K562 (cell line): Measurements from ENCODE around the gene TFDP1. TPM values are rescaled to one million over a fixed set of nuclear protein-coding genes. Genes with fewer than 3 reads are reported as not detected.

Source experiments
- ATAC-seq: fragments of 200-7000 bp; cut with Tn5 transposase; 3 replicates; pipeline ENCODE4 v1.9.1; 2020; ENCODE audit warnings: moderate library complexity
- BruUV-seq: library from RNA; stranded (reverse); fragments of 400-500 nt; replicated peaks from 2 replicates; lab custom pipeline; 2021; lab: Mats Ljungman, UMichigan
- CTCF ChIA-PET: fragments of 300-600 bp; formaldehyde crosslinking; extraction: SDS; loops from one replicate; lab custom pipeline; 2021; ENCODE audit warnings: low intra/inter-chr PET ratio; lab: Yijun Ruan, JAX
- POLR2A ChIA-PET: fragments of 300-600, 350-650 bp; sonication (Branson Sonifier 250); formaldehyde crosslinking; extraction: SDS; loops from one replicate; lab custom pipeline; 2021; ENCODE audit warnings: antibody characterized with exemption, inconsistent platforms; lab: Yijun Ruan, JAX
- DNase-seq, 4 experiments: peaks; one replicate each; pipeline versions ENCODE4 v3.0.0 to v3.0.0-alpha.2; 2011 to 2018; ENCODE audit warnings: low spot score in 3 of 4, mixed read lengths in 3 of 4; ENCODE audit errors: extremely low read depth in 1 of 4
- FAIRE-seq: peaks from 2 replicates; lab custom pipeline; 2011; peaks lifted over from hg19 to GRCh38; lab: Jason Lieb, UNC
- H2AFZ ChIP-seq: 2 replicates; pipeline ENCODE4 v1.6.0; 2011; ENCODE audit warnings: low read depth, low read length, control low read depth, inconsistent platforms
- H3K27ac ChIP-seq: fragments of 200-600 bp; 3 replicates; pipeline ENCODE4 v1.8.0; 2011; ENCODE audit warnings: low read depth, mild to moderate bottlenecking, control low read depth, inconsistent platforms, low read length, moderate library complexity, mixed read lengths; ENCODE audit errors: extremely low read depth
- H3K27me3 ChIP-seq, 2 experiments: fragments of 300-600 bp in 1 of 2; 2 replicates in 1 of 2; 3 replicates in 1 of 2; pipeline versions ENCODE4 v1.6.0 to v1.8.0; 2011; ENCODE audit warnings: inconsistent platforms in 2 of 2, low read length in 2 of 2, mild to moderate bottlenecking in 1 of 2, mixed read lengths in 1 of 2, moderate library complexity in 1 of 2; ENCODE audit not compliant: control insufficient read depth in 2 of 2, insufficient read depth in 2 of 2
- H3K36me3 ChIP-seq: fragments of 300-600 bp; 3 replicates; pipeline ENCODE4 v1.8.0; 2011; ENCODE audit warnings: mild to moderate bottlenecking, low read length, inconsistent platforms; ENCODE audit not compliant: control insufficient read depth, insufficient read depth
- H3K4me1 ChIP-seq, 2 experiments: fragments of 200-600 bp in 1 of 2; replicated peaks in 1 of 2; 2 replicates in 1 of 2; 3 replicates in 1 of 2; pipeline versions ENCODE4 v1.5.1 to v1.8.0; 2011; ENCODE audit warnings: inconsistent platforms in 2 of 2, low read length in 2 of 2, mild to moderate bottlenecking in 1 of 2, mixed read lengths in 1 of 2, moderate library complexity in 1 of 2; ENCODE audit not compliant: control insufficient read depth in 2 of 2, insufficient read depth in 2 of 2
- H3K4me2 ChIP-seq: 2 replicates; pipeline ENCODE4 v1.6.1; 2011; ENCODE audit warnings: low read length, control low read depth, inconsistent platforms, mixed read lengths; ENCODE audit not compliant: insufficient read depth
- H3K4me3 ChIP-seq: fragments of 200-600 bp; sonication (generic), shearing (Covaris generic); 2 replicates; pipeline ENCODE4 v1.5.1; 2016; ENCODE audit warnings: control low read depth, inconsistent platforms
- H3K79me2 ChIP-seq: fragments of 200-600 bp; 3 replicates; pipeline ENCODE4 v1.8.0; 2011; ENCODE audit warnings: low read length, inconsistent platforms; ENCODE audit not compliant: control insufficient read depth, insufficient read depth
- H3K9ac ChIP-seq, 2 experiments: 2 replicates each; pipeline versions ENCODE4 v1.6.0 to v1.6.1; 2011; ENCODE audit warnings: low read depth in 2 of 2, low read length in 2 of 2, control low read depth in 1 of 2, inconsistent platforms in 1 of 2, mild to moderate bottlenecking in 1 of 2, mixed read lengths in 1 of 2; ENCODE audit not compliant: insufficient read depth in 1 of 2
- H3K9me1 ChIP-seq: one replicate; pipeline ENCODE4 v1.6.0; 2011; ENCODE audit warnings: inconsistent platforms, mild to moderate bottlenecking, low read length, moderate library complexity; ENCODE audit not compliant: control insufficient read depth, insufficient read depth
- H3K9me3 ChIP-seq: replicated peaks from 2 replicates; pipeline ENCODE4 v1.5.1; 2011; ENCODE audit warnings: low read depth, low read length, inconsistent platforms; ENCODE audit not compliant: control insufficient read depth, insufficient read depth
- H4K20me1 ChIP-seq: replicated peaks from 2 replicates; pipeline ENCODE4 v1.6.1; 2011; ENCODE audit warnings: low read length, inconsistent platforms, mixed read lengths; ENCODE audit not compliant: control insufficient read depth, insufficient read depth
- ATF1 ChIP-seq, 2 experiments: fragments of 450-650 bp in 1 of 2; IDR thresholded peaks; 2 replicates each; pipeline ENCODE4 v1.6.1; 2016; ENCODE audit warnings: missing compliant biosample characterization in 1 of 2, missing genetic modification characterization in 1 of 2
- CBX3 ChIP-seq, 2 experiments: IDR thresholded peaks; 1 replicate in 1 of 2; 2 replicates in 1 of 2; pipeline ENCODE4 v1.6.1; 2012; ENCODE audit warnings: inconsistent platforms in 2 of 2, low read length in 2 of 2, borderline replicate concordance in 1 of 2, control low read depth in 1 of 2
- EZH2 ChIP-seq: IDR thresholded peaks from 2 replicates; pipeline ENCODE4 v1.6.1; 2012; ENCODE audit warnings: low read depth, mild to moderate bottlenecking, inconsistent platforms, low read length, borderline replicate concordance
- GTF2B ChIP-seq: IDR thresholded peaks from 2 replicates; pipeline ENCODE4 v1.6.1; 2011; ENCODE audit not compliant: insufficient read length; ENCODE audit errors: extremely low read depth
- HNRNPL ChIP-seq: fragments of 200-400 bp; formaldehyde crosslinking; IDR thresholded peaks from 2 replicates; pipeline ENCODE4 v1.6.1; 2017; ENCODE audit warnings: low read depth, mild to moderate bottlenecking, low read length
- NFXL1 ChIP-seq: fragments of 450-650 bp; formaldehyde crosslinking; IDR thresholded peaks from 2 replicates; pipeline ENCODE4 v1.4.0; 2021; ENCODE audit warnings: mild to moderate bottlenecking
- RBM34 ChIP-seq: fragments of 200-400 bp; formaldehyde crosslinking; IDR thresholded peaks from 2 replicates; pipeline ENCODE4 v1.6.1; 2018; ENCODE audit warnings: low read length, borderline replicate concordance; ENCODE audit not compliant: insufficient read depth
- RCOR1 ChIP-seq, 2 experiments: IDR thresholded peaks; 2 replicates each; pipeline ENCODE4 v1.6.1; 2012; ENCODE audit warnings: low read depth in 2 of 2, low read length in 2 of 2, borderline replicate concordance in 1 of 2, improper control_type of control experiment in 1 of 2
- ZNF263 ChIP-seq: sonication (generic); formaldehyde crosslinking; IDR thresholded peaks from 2 replicates; pipeline ENCODE4 v1.8.0; 2022; ENCODE audit warnings: mild to moderate bottlenecking, missing genetic modification reagents, borderline replicate concordance
- ZNF316 ChIP-seq: fragments of 450-650 bp; IDR thresholded peaks from 2 replicates; pipeline ENCODE4 v1.6.1; 2016
- ZNF324 ChIP-seq: fragments of 250-450 bp; sonication (Bioruptor Pico); IDR thresholded peaks from 2 replicates; pipeline ENCODE4 v1.4.0; 2020; ENCODE audit warnings: mild to moderate bottlenecking
- ZNF444 ChIP-seq: fragments of 250-450 bp; sonication (Bioruptor Pico); IDR thresholded peaks from 2 replicates; pipeline ENCODE4 v1.4.0; 2020; ENCODE audit warnings: mild to moderate bottlenecking, moderate library complexity
- ZNF584 ChIP-seq: fragments of 200-800 bp; sonication (Bioruptor generic); IDR thresholded peaks from 2 replicates; pipeline ENCODE4 v1.6.1; 2016; ENCODE audit warnings: low read depth, mild to moderate bottlenecking, missing genetic modification characterization, missing compliant biosample characterization
- ZZZ3 ChIP-seq: fragments of 450-650 bp; IDR thresholded peaks from 2 replicates; pipeline ENCODE4 v1.6.1; 2016; ENCODE audit warnings: antibody characterized with exemption, mild to moderate bottlenecking, moderate library complexity
- WGBS: fragments of 100-300 bp; shearing (Covaris generic); methylation state at CpG from one replicate; pipeline ENCODE4 v1.1.6; 2016; ENCODE audit warnings: low coverage, mixed read lengths; ENCODE audit not compliant: insufficient coverage; ENCODE audit errors: missing lambda C conversion rate; 5-methylcytosine and 5-hydroxymethylcytosine counted together
- in situ Hi-C: fragments of 300-500 bp; cut with MboI; formaldehyde crosslinking; loops from 4 replicates; pipeline ENCODE4 v1.15.0; 2018; ENCODE audit warnings: inconsistent platforms, mixed read lengths
- intact Hi-C: fragments of 100-400 bp; cut with micrococcal nuclease; formaldehyde crosslinking; loops from 2 replicates; pipeline ENCODE4 v1.14.2; 2022
- polyA plus RNA-seq, 8 experiments: library from polyadenylated mRNA; depleted of rRNA in 4 of 8; stranded (reverse) in 5 of 8; unstranded in 3 of 8; fragments of >200 nt; fragmentation: Nextera tagmentation in 2 of 8; fragmentation: Illumina TruSeq in 1 of 8; extraction: Ambion mirVana in 2 of 8; extraction: Trizol in 1 of 8; gene quantifications; 2 replicates each; pipeline versions ENCODE4 v1.2.1 to v1.2.3, GENCODE V29; 2011 to 2014; ENCODE audit warnings: inconsistent platforms in 1 of 8, missing spikeins in 1 of 8
- total RNA-seq, 7 experiments: library from RNA; depleted of rRNA in 6 of 7; stranded (reverse); fragments of >200 nt in 6 of 7; fragmentation: Illumina TruSeq in 2 of 7; extraction: Trizol in 2 of 7; gene quantifications; 2 replicates each; pipeline versions ENCODE4 v1.2.1 to v1.2.3, GENCODE V29; 2011 to 2021; ENCODE audit warnings: low replicate concordance in 1 of 7

Gene TFDP1
- total and polyA plus RNA-seq, 9 of the 15 experiments (the other 6 are each of a cell fraction or from before 2014, with no cell fraction given), result 33.8 to 145 (median 69.1) TPM

GRCh38 chr13:113576597-113576996 is 8.0 kb upstream of the TFDP1 start:
- no peak for FAIRE-seq
- no peaks in the 10 kb centered on the region for H3K9me1 ChIP-seq
- H3K9me3 ChIP-seq, result peaks cover 4% of the 10 kb centered on the region; the same call in 1 of the 2 replicates
- in situ Hi-C loops, result no loop called here
- 2% methylated on average over 3 of the region's 3 CpGs for WGBS
- H3K27me3 ChIP-seq, result no peaks in the 10 kb centered on the region; a peak in 1 of 5 replicates
- BruUV-seq, result no TSS peak
- no peaks in the 10 kb centered on the region for H3K79me2 ChIP-seq
- no peaks in the 10 kb centered on the region for H4K20me1 ChIP-seq
- H3K4me3 ChIP-seq, result no peak overlapping the region
- H3K4me1 ChIP-seq, result no peaks in the 10 kb centered on the region
- no peak overlapping the region for H3K4me2 ChIP-seq
- H3K27ac ChIP-seq, result no peak overlapping the region
- no peaks in the 10 kb centered on the region for H3K36me3 ChIP-seq
- ATAC-seq, result no peak
- intact Hi-C loops, result no loop called here
- H2AFZ ChIP-seq, result no peak overlapping the region
- H3K9ac ChIP-seq, result no peak overlapping the region
- ChIA-PET CTCF (no interaction called here), POLR2A (no interaction called here)
- DNase-seq, result no peak
- TF ChIP-seq GTF2B, result no peak
- no peak for TF ChIP-seq ZZZ3
- TF ChIP-seq ZNF444 (CRISPR knock-in tag), result no peak
- TF ChIP-seq ZNF324, result peak; percentile 88
- TF ChIP-seq HNRNPL, result no peak
- no peak for TF ChIP-seq RCOR1 (IDR thresholded peaks at IDR 0.05; ENCODE audit: borderline replicate concordance in 1 of 2, low read depth in 2 of 2, low read length in 2 of 2)
- peak in 1 of 2 experiments; percentile 44; a peak in 1 of 3 replicates for TF ChIP-seq CBX3 (IDR thresholded peaks at IDR 0.05; ENCODE audit: borderline replicate concordance in 1 of 2, low read length in 2 of 2)
- no peak for TF ChIP-seq ZNF316
- TF ChIP-seq EZH2, result no peak
- no peak for TF ChIP-seq ATF1 (CRISPR knock-in tag; IDR thresholded peaks at IDR 0.05)
- no peak for TF ChIP-seq ATF1 (tag; IDR thresholded peaks at IDR 0.05)
- TF ChIP-seq NFXL1 (CRISPR knock-in tag), result no peak
- no peak for TF ChIP-seq ZNF584 (CRISPR knock-in tag)
- no peak for TF ChIP-seq RBM34
- no peak for TF ChIP-seq ZNF263 (CRISPR knock-in tag)
